ENCODE measurements around the gene KYAT1. TPM values are rescaled to one million over a fixed set of nuclear protein-coding genes. Genes with fewer than 3 reads are reported as not detected.

Gene KYAT1
- total and polyA plus RNA-seq, 2 of the 13 experiments (the other 11 are each of a cell fraction or from before 2014, with no cell fraction given), result 9.2 to 46.5 TPM

DNA sequence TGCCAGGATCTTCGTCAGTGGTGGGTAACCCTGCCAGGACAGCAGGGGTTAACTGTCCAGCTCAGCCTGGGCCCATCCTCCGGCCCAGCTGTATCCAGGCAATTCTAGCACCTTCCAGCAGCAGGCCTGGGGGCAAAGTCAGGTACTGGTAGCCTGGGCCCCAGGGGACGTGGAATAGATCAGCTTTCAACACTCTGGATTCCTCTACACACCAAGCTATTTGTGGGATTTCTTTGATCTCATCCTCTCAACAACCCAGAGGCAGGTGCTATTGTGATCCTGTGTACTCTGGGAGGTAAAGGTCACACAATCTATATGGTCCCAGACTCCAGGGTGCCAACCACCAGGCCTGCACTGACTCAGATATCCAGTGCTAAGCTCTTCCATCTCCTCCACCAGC lies 43.4 kb downstream of the KYAT1 start (continued):
- TF ChIP-seq PAXIP1 (CRISPR knock-in tag; conservative IDR thresholded peaks at IDR 0.05) (peak; percentile 92), ZNF605 (CRISPR knock-in tag; IDR thresholded peaks at IDR 0.05) (no peak), ZFP41 (CRISPR knock-in tag; IDR thresholded peaks at IDR 0.05; ENCODE audit: borderline replicate concordance) (no peak), SP4 (CRISPR knock-in tag; IDR thresholded peaks at IDR 0.05) (no peak), PLRG1 (conservative IDR thresholded peaks at IDR 0.05) (no peak), IRF2 (CRISPR knock-in tag; IDR thresholded peaks at IDR 0.05) (peak; percentile 49; the same call in 1 of the 2 replicates), FOXK2 (IDR thresholded peaks at IDR 0.05) (0 out of 2 replicates have a peak, but pooled peaks have one; percentile 30), TBX3 (IDR thresholded peaks at IDR 0.05; ENCODE audit: borderline replicate concordance) (peak; percentile 96), ARNT (IDR thresholded peaks at IDR 0.05) (no peak), ZNF335 (CRISPR knock-in tag; IDR thresholded peaks at IDR 0.05) (0 out of 2 replicates have a peak, but pooled peaks have one; percentile 18), ZMYM3 (CRISPR knock-in tag; IDR thresholded peaks at IDR 0.05) (peak; percentile 70; the same call in 1 of the 2 replicates), FOSL1 (CRISPR knock-in tag; IDR thresholded peaks at IDR 0.05; ENCODE audit: borderline replicate concordance) (no peak), KDM1A (CRISPR knock-in tag; IDR thresholded peaks at IDR 0.05) (0 out of 2 replicates have a peak, but pooled peaks have one; percentile 54), IKZF1 (IDR thresholded peaks at IDR 0.05) (no peak), NONO (IDR thresholded peaks at IDR 0.05) (no peak), NONO (CRISPR knock-in tag; conservative IDR thresholded peaks at IDR 0.05) (peak; percentile 59; the same call in 1 of the 2 replicates), ZNF160 (CRISPR knock-in tag; IDR thresholded peaks at IDR 0.05) (no peak), ZNF138 (CRISPR knock-in tag; IDR thresholded peaks at IDR 0.05; ENCODE audit: low read depth) (no peak), CREBL2 (CRISPR knock-in tag; IDR thresholded peaks at IDR 0.05; ENCODE audit: borderline replicate concordance) (no peak), YY1 (IDR thresholded peaks at IDR 0.05; ENCODE audit: insufficient read depth, insufficient replicate concordance, low read depth, low read length) (no peak), TCF7 (IDR thresholded peaks at IDR 0.05; ENCODE audit: low read depth) (peak; percentile 94), REPIN1 (CRISPR knock-in tag; IDR thresholded peaks at IDR 0.05; ENCODE audit: borderline replicate concordance, low read depth) (peak; percentile 42; the same call in 1 of the 2 replicates), AGO1 (IDR thresholded peaks at IDR 0.05; ENCODE audit: low read depth, low read length, poor library complexity, severe bottlenecking) (no peak)
- TF ChIP-seq, protein P1, sequence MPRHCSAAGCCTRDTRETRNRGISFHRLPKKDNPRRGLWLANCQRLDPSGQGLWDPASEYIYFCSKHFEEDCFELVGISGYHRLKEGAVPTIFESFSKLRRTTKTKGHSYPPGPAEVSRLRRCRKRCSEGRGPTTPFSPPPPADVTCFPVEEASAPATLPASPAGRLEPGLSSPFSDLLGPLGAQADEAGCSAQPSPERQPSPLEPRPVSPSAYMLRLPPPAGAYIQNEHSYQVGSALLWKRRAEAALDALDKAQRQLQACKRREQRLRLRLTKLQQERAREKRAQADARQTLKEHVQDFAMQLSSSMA (CRISPR knock-in tag; IDR thresholded peaks at IDR 0.05), result no peak
- TF ChIP-seq, protein P2, sequence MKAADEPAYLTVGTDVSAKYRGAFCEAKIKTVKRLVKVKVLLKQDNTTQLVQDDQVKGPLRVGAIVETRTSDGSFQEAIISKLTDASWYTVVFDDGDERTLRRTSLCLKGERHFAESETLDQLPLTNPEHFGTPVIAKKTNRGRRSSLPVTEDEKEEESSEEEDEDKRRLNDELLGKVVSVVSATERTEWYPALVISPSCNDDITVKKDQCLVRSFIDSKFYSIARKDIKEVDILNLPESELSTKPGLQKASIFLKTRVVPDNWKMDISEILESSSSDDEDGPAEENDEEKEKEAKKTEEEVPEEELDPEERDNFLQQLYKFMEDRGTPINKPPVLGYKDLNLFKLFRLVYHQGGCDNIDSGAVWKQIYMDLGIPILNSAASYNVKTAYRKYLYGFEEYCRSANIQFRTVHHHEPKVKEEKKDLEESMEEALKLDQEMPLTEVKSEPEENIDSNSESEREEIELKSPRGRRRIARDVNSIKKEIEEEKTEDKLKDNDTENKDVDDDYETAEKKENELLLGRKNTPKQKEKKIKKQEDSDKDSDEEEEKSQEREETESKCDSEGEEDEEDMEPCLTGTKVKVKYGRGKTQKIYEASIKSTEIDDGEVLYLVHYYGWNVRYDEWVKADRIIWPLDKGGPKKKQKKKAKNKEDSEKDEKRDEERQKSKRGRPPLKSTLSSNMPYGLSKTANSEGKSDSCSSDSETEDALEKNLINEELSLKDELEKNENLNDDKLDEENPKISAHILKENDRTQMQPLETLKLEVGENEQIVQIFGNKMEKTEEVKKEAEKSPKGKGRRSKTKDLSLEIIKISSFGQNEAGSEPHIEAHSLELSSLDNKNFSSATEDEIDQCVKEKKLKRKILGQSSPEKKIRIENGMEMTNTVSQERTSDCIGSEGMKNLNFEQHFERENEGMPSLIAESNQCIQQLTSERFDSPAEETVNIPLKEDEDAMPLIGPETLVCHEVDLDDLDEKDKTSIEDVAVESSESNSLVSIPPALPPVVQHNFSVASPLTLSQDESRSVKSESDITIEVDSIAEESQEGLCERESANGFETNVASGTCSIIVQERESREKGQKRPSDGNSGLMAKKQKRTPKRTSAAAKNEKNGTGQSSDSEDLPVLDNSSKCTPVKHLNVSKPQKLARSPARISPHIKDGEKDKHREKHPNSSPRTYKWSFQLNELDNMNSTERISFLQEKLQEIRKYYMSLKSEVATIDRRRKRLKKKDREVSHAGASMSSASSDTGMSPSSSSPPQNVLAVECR (CRISPR knock-in tag; IDR thresholded peaks at IDR 0.05; ENCODE audit: borderline replicate concordance), result peak; percentile 44; the same call in 1 of the 2 replicates
